Erythroblast (primary cell): ENCODE measurements around the gene CRYAA.

Experiments
- GATA1 ChIP-seq: IDR thresholded peaks from 2 replicates; pipeline ENCODE4 v1.6.1; 2011; ENCODE audit warnings: low read depth, mild to moderate bottlenecking, control low read depth, low read length, moderate library complexity
- POLR2A ChIP-seq: IDR thresholded peaks from 2 replicates; pipeline ENCODE4 v1.6.1; 2011; ENCODE audit warnings: mild to moderate bottlenecking, low read length

- TF ChIP-seq POLR2A (no peak), GATA1 (no peak)
Observed at GRCh38 chr21:43187715-43188114, 18.9 kb downstream of the CRYAA start.
